HTR-8/SVneo (cell line): ENCODE measurements around the gene KAZN.

Experiments used
- DNase-seq: peaks from one replicate; pipeline ENCODE4 v3.0.0; 2011; ENCODE audit warnings: low spot score, mixed read lengths; ENCODE audit not compliant: insufficient read length
- FAIRE-seq: peaks from 2 replicates; lab custom pipeline; 2011; peaks lifted over from hg19 to GRCh38; lab: Jason Lieb, UNC

Gene KAZN

GRCh38 chr1:14865106-14865505 is 266.6 kb downstream of the KAZN start:
- FAIRE-seq, result no peak

GRCh38 chr1:14866911-14867612 is 268.6 kb downstream of the KAZN start:
- no peak for FAIRE-seq
- no peak for DNase-seq

More at GRCh38 chr1:14865106-14865505, 266.6 kb downstream of the KAZN start:
- no peak for DNase-seq

- DNase-seq, result no peak
- FAIRE-seq, result no peak
These were observed 270.7 kb downstream of the KAZN start for GRCh38 chr1:14869187-14869586.

- no peak for FAIRE-seq
- DNase-seq, result no peak
These were observed 272.9 kb downstream of the KAZN start for GRCh38 chr1:14871218-14871970.

- FAIRE-seq, result no peak
- DNase-seq, result no peak
These were observed 274.3 kb downstream of the KAZN start for GRCh38 chr1:14872762-14873161.

GRCh38 chr1:14873677-14874076 is 275.2 kb downstream of the KAZN start:
- FAIRE-seq (no peak), DNase-seq (no peak)

- DNase-seq, result no peak
- no peak for FAIRE-seq
These were observed 277.3 kb downstream of the KAZN start for GRCh38 chr1:14875524-14876509.

- DNase-seq (no peak), FAIRE-seq (no peak)
These were observed 278.3 kb downstream of the KAZN start for GRCh38 chr1:14876747-14877146.

GRCh38 chr1:14877224-14877623 is 278.7 kb downstream of the KAZN start:
- DNase-seq (no peak), FAIRE-seq (no peak)

GRCh38 chr1:14878124-14878523 is 279.6 kb downstream of the KAZN start:
- FAIRE-seq (no peak), DNase-seq (no peak)

GRCh38 chr1:14878951-14879350 is 280.5 kb downstream of the KAZN start:
- FAIRE-seq, result no peak

GRCh38 chr1:14880456-14881316 is 282.2 kb downstream of the KAZN start:
- FAIRE-seq (no peak), DNase-seq (no peak)

More at GRCh38 chr1:14878951-14879350, 280.5 kb downstream of the KAZN start:
- no peak for DNase-seq

- no peak for FAIRE-seq
- DNase-seq, result no peak
These were observed 283.5 kb downstream of the KAZN start for GRCh38 chr1:14881775-14882672.

- no peak for DNase-seq
- no peak for FAIRE-seq
These were observed 286.2 kb downstream of the KAZN start for GRCh38 chr1:14884614-14885175.

GRCh38 chr1:14887044-14887566 is 288.6 kb downstream of the KAZN start:
- DNase-seq (no peak), FAIRE-seq (no peak)

GRCh38 chr1:14887764-14888350 is 289.4 kb downstream of the KAZN start:
- DNase-seq (no peak), FAIRE-seq (no peak)

- DNase-seq, result no peak
- no peak for FAIRE-seq
These were observed 289.9 kb downstream of the KAZN start for GRCh38 chr1:14888374-14888773.
